H1 (cell line): Measurements from ENCODE around the gene SLC11A1. TPM values are rescaled to one million over a fixed set of nuclear protein-coding genes. Genes with fewer than 3 reads are reported as not detected.

ENCODE experiments used
- CHD7 ChIP-seq: fragments of 300-600 bp; sonication (generic); IDR thresholded peaks from 2 replicates; pipeline ENCODE4 v1.7.1; 2012; ENCODE audit warnings: low read length, moderate library complexity, mild to moderate bottlenecking, inconsistent platforms; ENCODE audit not compliant: insufficient replicate concordance
- SP2 ChIP-seq: IDR thresholded peaks from 2 replicates; pipeline ENCODE4 v1.6.1; 2012; ENCODE audit warnings: mild to moderate bottlenecking, low read length, inconsistent platforms
- polyA plus RNA-seq, 7 experiments: library from polyadenylated mRNA; depleted of rRNA in 3 of 7; stranded (reverse) in 5 of 7; unstranded in 2 of 7; fragments of >200 nt in 5 of 7; fragments of 200-250 nt in 2 of 7; gene quantifications; 1 replicate in 5 of 7; 2 replicates in 1 of 7; 4 replicates in 1 of 7; pipeline versions ENCODE4 v1.2.1 to v1.2.3, GENCODE V29; 2011 to 2013; ENCODE audit warnings: missing spikeins in 2 of 7, mixed read lengths in 2 of 7
- total RNA-seq: library from RNA; stranded (reverse); fragmentation: NEBNext Ultra II Directional; extraction: Animal tissue kit (Norgen Biotek cat#: 25700); gene quantifications from 2 replicates; pipeline ENCODE4 v1.2.1, GENCODE V29; 2021

SLC11A1 gene
- total and polyA plus RNA-seq, 2 of the 8 experiments (the other 6 are each of a cell fraction or from before 2014, with no cell fraction given): 0.20 to 0.43 TPM

DNA sequence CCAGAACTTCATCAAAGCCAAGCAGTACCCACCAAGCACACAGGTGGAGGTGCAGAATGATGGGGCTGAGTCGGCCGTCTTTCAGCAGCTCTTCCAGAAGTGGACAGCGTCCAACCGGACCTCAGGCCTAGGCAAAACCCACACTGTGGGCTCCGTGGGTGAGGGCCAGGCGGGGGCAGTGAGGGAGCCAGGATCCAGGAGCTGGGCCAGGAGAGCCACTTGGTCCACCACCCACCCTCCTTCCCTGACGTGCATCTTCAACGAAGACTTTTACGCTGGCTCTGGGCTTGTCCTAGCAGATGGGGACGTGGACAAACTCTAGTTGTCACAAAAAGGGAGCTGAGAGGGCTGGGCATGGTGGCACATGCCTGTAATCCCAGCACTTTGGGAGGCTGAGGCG lies 48.6 kb downstream of the SLC11A1 start (continued):
- TF ChIP-seq CHD7 (no peak), SP2 (no peak)
